Measurements from ENCODE around the gene STIM1. TPM values are rescaled to one million over a fixed set of nuclear protein-coding genes. Genes with fewer than 3 reads are reported as not detected.

STIM1 gene
- total RNA-seq, 1 experiment from 2014 or later, result 18.0 TPM

DNA sequence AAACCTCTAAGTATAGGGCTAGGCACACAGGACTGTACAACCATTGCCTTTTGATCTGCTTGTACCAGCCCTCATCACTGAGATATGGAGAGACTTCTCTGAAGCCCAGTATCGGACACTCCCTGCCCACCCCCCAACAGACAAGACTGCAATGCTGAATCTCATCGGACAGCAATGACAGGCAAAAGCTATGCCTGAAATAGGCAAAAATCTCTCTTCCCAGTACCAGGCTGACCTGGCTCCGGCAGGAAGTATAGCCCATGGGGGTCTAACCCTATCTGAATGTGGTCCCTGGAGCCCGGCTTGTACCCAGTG lies 21.2 kb upstream of the STIM1 start:
- Mint-ChIP-seq H3K4me3 (no peak overlapping the region), H3K9me3 (no peaks in the 10 kb centered on the region), H3K36me3 (peaks cover 17% of the 10 kb centered on the region), H3K27me3 (ENCODE audit: low read depth) (no peaks in the 10 kb centered on the region), H3K27ac (peak overlapping the region; percentile 67; the same call in 1 of the 2 replicates), H3K4me1 (peaks cover 48% of the 10 kb centered on the region)
- ChIA-PET CTCF (interaction anchor here (1.4 to 1.5 kb wide), 2 partner anchors 9 to 15 kb away, joined by 5 read pairs; no protein-coding TSS in a partner anchor), POLR2A (no interaction called here)
- TF ChIP-seq NR3C1 (CRISPR knock-in tag; conservative IDR thresholded peaks at IDR 0.05; ENCODE audit: low read depth) (no peak), ZNF121 (CRISPR knock-in tag; IDR thresholded peaks at IDR 0.05) (no peak), SP1 (CRISPR knock-in tag; conservative IDR thresholded peaks at IDR 0.05) (no peak), ETV6 (CRISPR knock-in tag; IDR thresholded peaks at IDR 0.05) (no peak), IRF2 (CRISPR knock-in tag; IDR thresholded peaks at IDR 0.05; ENCODE audit: borderline replicate concordance, low read depth) (no peak), NFYB (CRISPR knock-in tag; conservative IDR thresholded peaks at IDR 0.05; ENCODE audit: low read depth) (no peak), NFATC4 (CRISPR knock-in tag; IDR thresholded peaks at IDR 0.05) (no peak), JAZF1 (CRISPR knock-in tag; IDR thresholded peaks at IDR 0.05) (no peak), ZNF138 (CRISPR knock-in tag; conservative IDR thresholded peaks at IDR 0.05) (no peak), RELA (CRISPR knock-in tag; IDR thresholded peaks at IDR 0.05; ENCODE audit: borderline replicate concordance) (no peak), NFE2L1 (CRISPR knock-in tag; IDR thresholded peaks at IDR 0.05) (no peak), MYBL2 (CRISPR knock-in tag; IDR thresholded peaks at IDR 0.05) (no peak), GTF2I (CRISPR knock-in tag; conservative IDR thresholded peaks at IDR 0.05) (no peak), ZNF423 (CRISPR knock-in tag; IDR thresholded peaks at IDR 0.05) (no peak)
- TF ChIP-seq, protein P1, sequence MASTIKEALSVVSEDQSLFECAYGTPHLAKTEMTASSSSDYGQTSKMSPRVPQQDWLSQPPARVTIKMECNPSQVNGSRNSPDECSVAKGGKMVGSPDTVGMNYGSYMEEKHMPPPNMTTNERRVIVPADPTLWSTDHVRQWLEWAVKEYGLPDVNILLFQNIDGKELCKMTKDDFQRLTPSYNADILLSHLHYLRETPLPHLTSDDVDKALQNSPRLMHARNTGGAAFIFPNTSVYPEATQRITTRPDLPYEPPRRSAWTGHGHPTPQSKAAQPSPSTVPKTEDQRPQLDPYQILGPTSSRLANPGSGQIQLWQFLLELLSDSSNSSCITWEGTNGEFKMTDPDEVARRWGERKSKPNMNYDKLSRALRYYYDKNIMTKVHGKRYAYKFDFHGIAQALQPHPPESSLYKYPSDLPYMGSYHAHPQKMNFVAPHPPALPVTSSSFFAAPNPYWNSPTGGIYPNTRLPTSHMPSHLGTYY (CRISPR knock-in tag; IDR thresholded peaks at IDR 0.05), result no peak
- TF ChIP-seq, protein P2, sequence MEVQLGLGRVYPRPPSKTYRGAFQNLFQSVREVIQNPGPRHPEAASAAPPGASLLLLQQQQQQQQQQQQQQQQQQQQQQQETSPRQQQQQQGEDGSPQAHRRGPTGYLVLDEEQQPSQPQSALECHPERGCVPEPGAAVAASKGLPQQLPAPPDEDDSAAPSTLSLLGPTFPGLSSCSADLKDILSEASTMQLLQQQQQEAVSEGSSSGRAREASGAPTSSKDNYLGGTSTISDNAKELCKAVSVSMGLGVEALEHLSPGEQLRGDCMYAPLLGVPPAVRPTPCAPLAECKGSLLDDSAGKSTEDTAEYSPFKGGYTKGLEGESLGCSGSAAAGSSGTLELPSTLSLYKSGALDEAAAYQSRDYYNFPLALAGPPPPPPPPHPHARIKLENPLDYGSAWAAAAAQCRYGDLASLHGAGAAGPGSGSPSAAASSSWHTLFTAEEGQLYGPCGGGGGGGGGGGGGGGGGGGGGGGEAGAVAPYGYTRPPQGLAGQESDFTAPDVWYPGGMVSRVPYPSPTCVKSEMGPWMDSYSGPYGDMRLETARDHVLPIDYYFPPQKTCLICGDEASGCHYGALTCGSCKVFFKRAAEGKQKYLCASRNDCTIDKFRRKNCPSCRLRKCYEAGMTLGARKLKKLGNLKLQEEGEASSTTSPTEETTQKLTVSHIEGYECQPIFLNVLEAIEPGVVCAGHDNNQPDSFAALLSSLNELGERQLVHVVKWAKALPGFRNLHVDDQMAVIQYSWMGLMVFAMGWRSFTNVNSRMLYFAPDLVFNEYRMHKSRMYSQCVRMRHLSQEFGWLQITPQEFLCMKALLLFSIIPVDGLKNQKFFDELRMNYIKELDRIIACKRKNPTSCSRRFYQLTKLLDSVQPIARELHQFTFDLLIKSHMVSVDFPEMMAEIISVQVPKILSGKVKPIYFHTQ (CRISPR knock-in tag; IDR thresholded peaks at IDR 0.05), result no peak
- TF ChIP-seq, protein P3, sequence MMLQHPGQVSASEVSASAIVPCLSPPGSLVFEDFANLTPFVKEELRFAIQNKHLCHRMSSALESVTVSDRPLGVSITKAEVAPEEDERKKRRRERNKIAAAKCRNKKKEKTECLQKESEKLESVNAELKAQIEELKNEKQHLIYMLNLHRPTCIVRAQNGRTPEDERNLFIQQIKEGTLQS (CRISPR knock-in tag; conservative IDR thresholded peaks at IDR 0.05), result no peak
- ATAC-seq (no peak), DNase-seq (ENCODE audit: low spot score) (no peak)

DNA sequence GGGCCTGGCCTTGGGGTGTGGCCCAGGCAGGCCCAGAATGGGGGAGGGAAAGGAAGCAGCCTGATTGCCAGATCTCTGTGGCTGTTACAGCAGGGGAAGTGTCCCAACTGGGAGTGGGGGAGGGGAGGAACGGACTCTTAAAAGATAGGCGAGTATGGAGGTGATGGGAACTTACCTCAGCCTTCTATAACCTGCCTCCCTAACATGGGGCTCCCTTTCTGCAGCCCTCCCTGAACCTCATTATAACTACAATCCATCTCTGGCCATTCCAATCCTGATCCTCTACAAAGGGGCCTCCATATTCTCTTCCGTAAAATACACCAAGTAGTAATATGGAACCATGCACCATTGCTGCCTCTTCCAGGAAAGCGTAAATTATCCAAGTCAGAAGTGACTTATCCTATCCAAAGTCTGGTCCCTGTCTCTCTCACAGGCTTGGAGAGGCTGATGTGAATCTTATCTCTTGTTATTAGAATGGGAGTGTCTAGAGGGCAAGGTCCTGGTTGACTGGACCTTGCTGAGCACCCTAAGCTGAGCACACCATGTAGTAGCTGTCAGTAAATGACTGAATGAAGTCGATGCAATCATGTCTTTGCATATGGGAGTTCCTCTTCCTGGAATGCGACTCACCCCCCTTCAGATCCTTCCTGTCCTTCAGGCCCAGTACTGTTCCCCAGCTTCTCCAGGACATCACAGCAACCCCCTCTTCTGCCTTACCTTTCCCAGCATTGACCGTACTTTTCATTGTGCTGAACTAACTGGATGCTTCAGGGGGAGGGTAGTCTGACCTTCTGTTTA lies 20.6 kb upstream of the STIM1 start:
- H3K27ac Mint-ChIP-seq, result no peak overlapping the region
- H3K4me1 Mint-ChIP-seq, result peaks cover 53% of the 10 kb centered on the region
- CTCF ChIA-PET, result interaction anchor here (1.0 to 4.7 kb wide), 5 partner anchors 10 to 26 kb away, joined by 4 to 34 read pairs (median 5); partner anchors contain the start of gene STIM1
- ATAC-seq, result peak; percentile 53
- DNase-seq (ENCODE audit: low spot score), result peak; percentile 28
- peaks cover 16% of the 10 kb centered on the region for H3K36me3 Mint-ChIP-seq
- POLR2A ChIA-PET, result no interaction called here
- TF ChIP-seq, protein P4, sequence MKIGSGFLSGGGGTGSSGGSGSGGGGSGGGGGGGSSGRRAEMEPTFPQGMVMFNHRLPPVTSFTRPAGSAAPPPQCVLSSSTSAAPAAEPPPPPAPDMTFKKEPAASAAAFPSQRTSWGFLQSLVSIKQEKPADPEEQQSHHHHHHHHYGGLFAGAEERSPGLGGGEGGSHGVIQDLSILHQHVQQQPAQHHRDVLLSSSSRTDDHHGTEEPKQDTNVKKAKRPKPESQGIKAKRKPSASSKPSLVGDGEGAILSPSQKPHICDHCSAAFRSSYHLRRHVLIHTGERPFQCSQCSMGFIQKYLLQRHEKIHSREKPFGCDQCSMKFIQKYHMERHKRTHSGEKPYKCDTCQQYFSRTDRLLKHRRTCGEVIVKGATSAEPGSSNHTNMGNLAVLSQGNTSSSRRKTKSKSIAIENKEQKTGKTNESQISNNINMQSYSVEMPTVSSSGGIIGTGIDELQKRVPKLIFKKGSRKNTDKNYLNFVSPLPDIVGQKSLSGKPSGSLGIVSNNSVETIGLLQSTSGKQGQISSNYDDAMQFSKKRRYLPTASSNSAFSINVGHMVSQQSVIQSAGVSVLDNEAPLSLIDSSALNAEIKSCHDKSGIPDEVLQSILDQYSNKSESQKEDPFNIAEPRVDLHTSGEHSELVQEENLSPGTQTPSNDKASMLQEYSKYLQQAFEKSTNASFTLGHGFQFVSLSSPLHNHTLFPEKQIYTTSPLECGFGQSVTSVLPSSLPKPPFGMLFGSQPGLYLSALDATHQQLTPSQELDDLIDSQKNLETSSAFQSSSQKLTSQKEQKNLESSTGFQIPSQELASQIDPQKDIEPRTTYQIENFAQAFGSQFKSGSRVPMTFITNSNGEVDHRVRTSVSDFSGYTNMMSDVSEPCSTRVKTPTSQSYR (CRISPR knock-in tag; IDR thresholded peaks at IDR 0.05), result peak; percentile 65; the same call in 1 of the 2 replicates
- TF ChIP-seq FOXK1 (CRISPR knock-in tag; IDR thresholded peaks at IDR 0.05), result no peak
- peak overlapping the region; percentile 10 for H3K4me3 Mint-ChIP-seq
- no peaks in the 10 kb centered on the region for H3K9me3 Mint-ChIP-seq
- no peaks in the 10 kb centered on the region for H3K27me3 Mint-ChIP-seq (ENCODE audit: low read depth)

Data from WTC11 (cell line).